Aorta (tissue), 5 donors: ENCODE results near the gene WFDC1. TPM values are rescaled to one million over a fixed set of nuclear protein-coding genes. Genes with fewer than 3 reads are reported as not detected.
A peak's percentile ranks its signal among the peaks of the same experiment; 100 is the strongest.

Source experiments
- ATAC-seq: fragments of 200-7000 bp; cut with Tn5 transposase; one replicate; pipeline ENCODE4 v1.9.1; 2022; ENCODE audit warnings: moderate library complexity; ENCODE audit not compliant: low FRiP score
- DNase-seq, 2 donors: peaks; one replicate each; pipeline ENCODE4 v3.0.0-alpha.2; 2020
- H3K27ac ChIP-seq, 2 donors: one replicate each; pipeline ENCODE4 v1.5.1; 2013; ENCODE audit warnings: low read length in 2 of 2, mild to moderate bottlenecking in 2 of 2, moderate library complexity in 2 of 2, control low read depth in 1 of 2, inconsistent platforms in 1 of 2, low read depth in 1 of 2
- H3K27me3 ChIP-seq, 2 donors: one replicate each; pipeline ENCODE4 v1.6.1; 2013; ENCODE audit warnings: control low read depth in 1 of 2, low read length in 1 of 2, mild to moderate bottlenecking in 1 of 2, moderate library complexity in 1 of 2; ENCODE audit not compliant: insufficient read depth in 2 of 2, control insufficient read depth in 1 of 2
- H3K36me3 ChIP-seq, 2 donors: one replicate each; pipeline ENCODE4 v1.6.1; 2013; ENCODE audit warnings: control low read depth in 1 of 2, low read length in 1 of 2, mild to moderate bottlenecking in 1 of 2; ENCODE audit not compliant: insufficient read depth in 2 of 2, control insufficient read depth in 1 of 2
- H3K4me1 ChIP-seq, 2 donors: one replicate each; pipeline ENCODE4 v1.6.1; 2013; ENCODE audit warnings: low read length in 2 of 2, control low read depth in 1 of 2, mild to moderate bottlenecking in 1 of 2, moderate library complexity in 1 of 2; ENCODE audit not compliant: insufficient read depth in 2 of 2, control insufficient read depth in 1 of 2
- H3K4me3 ChIP-seq, 2 donors: one replicate each; pipeline ENCODE4 v1.5.1; 2013; ENCODE audit warnings: low read length in 2 of 2, control low read depth in 1 of 2, mild to moderate bottlenecking in 1 of 2
- H3K9me3 ChIP-seq: one replicate; pipeline ENCODE4 v1.6.1; 2013; ENCODE audit warnings: mild to moderate bottlenecking, low read length; ENCODE audit not compliant: control insufficient read depth
- WGBS, 2 donors: extraction: QIAGEN DNeasy Blood & Tissue Kit; methylation state at CpG; one replicate each; pipeline ENCODE4 v1.1.7; 2013; 5-methylcytosine and 5-hydroxymethylcytosine counted together
- intact Hi-C, 2 donors: fragments of 100-400 bp; cut with DNase I; formaldehyde crosslinking; loops; one replicate each; pipeline versions ENCODE4 v1.14.2 to v1.15.0; 2022
- polyA plus RNA-seq, 2 donors: library from polyadenylated mRNA; stranded (reverse); fragments of 200-250 nt; gene quantifications; one replicate each; pipeline ENCODE4 v1.2.3, GENCODE V29; 2013
- total RNA-seq, 2 donors: library from RNA; stranded (reverse); fragmentation: NEBNext Ultra II Directional; extraction: Animal tissue kit (Norgen Biotek cat#: 25700); gene quantifications; one replicate each; pipeline ENCODE4 v1.2.1, GENCODE V29; 2021
- donor health status: healthy with polysubstance abuse.
- donor health status: Bipolar disorder and iron deficiency.
- donor health status: DM: no; HTN: no; CAD: no.
- donor health status: DM: no; HTN: no; CAD: no.
- donor health status: DM: yes; HTN: yes; CAD: no.

The WFDC1 gene
- total and polyA plus RNA-seq, 4 donors, result 11.8 to 72.2 (median 28.3) TPM

DNA sequence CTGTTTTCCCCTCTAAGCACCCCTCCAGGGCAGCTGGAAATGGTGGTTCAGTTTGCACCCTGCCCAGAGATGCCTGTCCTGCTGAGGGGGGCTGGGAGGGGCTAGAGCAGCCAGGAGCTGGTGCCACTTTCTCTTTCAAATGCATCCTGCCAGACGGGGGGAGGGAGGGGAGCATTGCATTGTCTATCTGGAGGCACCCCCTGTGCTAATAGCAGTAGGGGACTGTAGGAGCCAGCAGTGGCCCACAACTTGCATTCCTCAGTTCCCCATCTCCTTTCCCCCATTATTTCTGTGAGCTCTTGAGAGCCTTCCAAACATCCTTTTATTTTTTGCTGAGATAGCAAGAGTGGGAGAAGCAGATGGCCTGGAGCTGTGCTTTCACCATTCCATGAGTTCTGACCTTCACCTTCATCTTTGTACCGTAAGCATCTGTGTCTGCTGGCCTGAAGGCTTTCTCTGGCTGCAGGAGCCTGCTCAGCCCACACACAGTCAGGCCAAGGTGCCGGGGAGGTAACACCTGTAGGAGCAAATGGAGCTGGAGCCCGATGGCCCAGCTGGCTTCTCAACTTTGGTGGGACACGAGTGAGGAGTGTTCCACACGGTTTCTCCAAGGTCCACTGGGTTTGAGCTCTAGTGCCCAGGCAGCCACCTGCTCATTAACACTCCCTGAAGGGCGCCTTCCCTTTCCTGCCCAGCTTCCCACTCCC is 5.2 kb downstream of the WFDC1 start:
- Histone ChIP-seq H3K36me3 (no peaks in the 10 kb centered on the region), H3K4me3 (no peak overlapping the region), H3K27me3 (no peaks in the 10 kb centered on the region), H3K4me1 (no peaks in the 10 kb centered on the region), H3K9me3 (no peaks in the 10 kb centered on the region), H3K27ac (no peak overlapping the region)
- ATAC-seq (no peak), DNase-seq (no peak)
- intact Hi-C loops, result no loop called here
- 89 to 92% methylated on average over 7 of the region's 7 CpGs for WGBS, 2 donors

GRCh38 chr16:84302111-84302954 is 7.7 kb downstream of the WFDC1 start:
- ATAC-seq, result peak; percentile 27
- H3K27me3 ChIP-seq, result no peaks in the 10 kb centered on the region
- intact Hi-C loops, result no loop called here
- H3K4me3 ChIP-seq, result no peak overlapping the region
- H3K27ac ChIP-seq, result peak overlapping the region; percentile 37 to 43
- DNase-seq, result no peak
- no peaks in the 10 kb centered on the region for H3K9me3 ChIP-seq
- WGBS, 2 donors, result 68 to 70% methylated on average over 28 of the region's 28 CpGs
- H3K36me3 ChIP-seq, result no peaks in the 10 kb centered on the region
- no peaks in the 10 kb centered on the region for H3K4me1 ChIP-seq

GRCh38 chr16:84303023-84303422 is 8.3 kb downstream of the WFDC1 start:
- Histone ChIP-seq H3K36me3 (no peaks in the 10 kb centered on the region), H3K9me3 (no peaks in the 10 kb centered on the region), H3K27me3 (no peaks in the 10 kb centered on the region), H3K4me3 (no peak overlapping the region), H3K27ac (no peak overlapping the region), H3K4me1 (no peaks in the 10 kb centered on the region)
- peak; percentile 49 to 80 for DNase-seq
- WGBS, 2 donors, result 1 to 8% methylated on average over 8 of the region's 8 CpGs
- intact Hi-C loops, result no loop called here
- ATAC-seq, result peak; percentile 75

- Histone ChIP-seq H3K27me3 (no peaks in the 10 kb centered on the region), H3K9me3 (no peaks in the 10 kb centered on the region), H3K36me3 (no peaks in the 10 kb centered on the region), H3K27ac (no peak overlapping the region), H3K4me1 (no peaks in the 10 kb centered on the region), H3K4me3 (no peak overlapping the region)
- no peak for ATAC-seq
- DNase-seq, result no peak
- WGBS, 2 donors, result 53 to 61% methylated on average over 7 of the region's 7 CpGs
- intact Hi-C loops, result no loop called here
These were observed 8.8 kb downstream of the WFDC1 start for GRCh38 chr16:84303516-84303915.

- ATAC-seq (no peak), DNase-seq (no peak)
- no peak overlapping the region for H3K4me3 ChIP-seq
- no peaks in the 10 kb centered on the region for H3K27me3 ChIP-seq
- intact Hi-C loops, result no loop called here
- no peaks in the 10 kb centered on the region for H3K4me1 ChIP-seq
- H3K27ac ChIP-seq, result no peak overlapping the region
- H3K9me3 ChIP-seq, result no peaks in the 10 kb centered on the region
- no peaks in the 10 kb centered on the region for H3K36me3 ChIP-seq
- WGBS, 2 donors, result 89 to 93% methylated on average over 3 of the region's 3 CpGs
These were observed 11.9 kb downstream of the WFDC1 start for GRCh38 chr16:84306564-84306963.

- no peak for DNase-seq
- Histone ChIP-seq H3K36me3 (no peaks in the 10 kb centered on the region), H3K9me3 (no peaks in the 10 kb centered on the region), H3K4me1 (no peaks in the 10 kb centered on the region), H3K4me3 (no peak overlapping the region), H3K27ac (no peak overlapping the region), H3K27me3 (no peaks in the 10 kb centered on the region)
- WGBS, 2 donors, result 89 to 92% methylated on average over 22 of the region's 22 CpGs
- ATAC-seq, result no peak
- intact Hi-C loops, result no loop called here
These were observed 12.7 kb downstream of the WFDC1 start for GRCh38 chr16:84307209-84307954.

DNA sequence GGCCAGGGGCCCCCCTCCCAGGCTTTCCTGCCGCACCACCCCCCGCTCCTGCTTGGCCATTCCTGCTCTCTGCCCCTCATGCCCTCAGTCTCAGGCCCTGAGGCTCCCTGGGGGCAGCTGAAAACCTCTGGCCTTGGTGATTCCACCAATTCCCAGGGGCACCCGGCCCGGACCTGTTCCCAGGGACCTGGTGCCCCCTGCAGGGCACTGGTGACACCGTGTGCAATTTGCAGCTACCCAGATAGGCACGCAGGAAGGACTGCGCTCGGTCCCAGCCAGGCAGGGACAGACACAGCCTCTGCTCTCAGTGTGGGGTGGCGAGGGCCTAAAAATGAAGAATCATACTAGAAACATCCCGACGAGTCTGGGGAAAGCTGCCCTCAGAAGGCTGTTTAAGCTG is 13.4 kb downstream of the WFDC1 start:
- ATAC-seq, result peak; percentile 28
- H3K4me1 ChIP-seq, result no peaks in the 10 kb centered on the region
- intact Hi-C loops, result loop anchor here (2.0 kb wide), 1 partner anchor 29 kb away; no protein-coding TSS in a partner anchor
- H3K27ac ChIP-seq, result no peak overlapping the region
- WGBS, 2 donors, result 41% methylated on average over 11 of the region's 11 CpGs
- no peaks in the 10 kb centered on the region for H3K36me3 ChIP-seq
- no peak overlapping the region for H3K4me3 ChIP-seq
- H3K9me3 ChIP-seq, result no peaks in the 10 kb centered on the region
- peak; percentile 58 to 88 for DNase-seq
- no peaks in the 10 kb centered on the region for H3K27me3 ChIP-seq

DNA sequence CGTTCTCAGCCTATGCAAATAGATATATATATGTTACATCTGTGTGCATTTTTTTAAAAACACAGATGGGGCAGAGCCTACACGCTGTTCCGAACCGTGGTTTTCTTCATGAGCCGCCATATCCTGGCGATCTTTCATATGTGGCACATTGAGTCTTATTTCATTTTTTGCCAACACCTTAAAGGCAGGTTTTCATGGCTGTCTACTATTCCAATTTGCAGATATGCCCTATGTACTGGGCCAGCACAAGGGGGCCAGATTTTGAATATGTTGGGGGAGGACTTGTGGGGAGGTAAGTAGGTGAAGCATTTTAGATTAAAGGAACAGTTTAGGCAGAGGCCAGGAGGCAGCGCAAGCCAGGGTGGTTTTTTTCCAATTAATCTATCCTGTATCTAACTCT is 16.0 kb downstream of the WFDC1 start:
- intact Hi-C loops, result no loop called here
- H3K36me3 ChIP-seq, result no peaks in the 10 kb centered on the region
- H3K4me1 ChIP-seq, result no peaks in the 10 kb centered on the region
- no peaks in the 10 kb centered on the region for H3K9me3 ChIP-seq
- WGBS, 2 donors, result 92 to 94% methylated on average over 7 of the region's 7 CpGs
- DNase-seq (peak in 1 of 2 donors; percentile 5), ATAC-seq (no peak)
- no peak overlapping the region for H3K27ac ChIP-seq
- no peak overlapping the region for H3K4me3 ChIP-seq
- no peaks in the 10 kb centered on the region for H3K27me3 ChIP-seq
